ENCODE measurements around the gene CD8B. TPM values are rescaled to one million over a fixed set of nuclear protein-coding genes. Genes with fewer than 3 reads are reported as not detected.

The CD8B gene
- polyA plus RNA-seq, 1 donor from 2014 or later, result not detected

DNA sequence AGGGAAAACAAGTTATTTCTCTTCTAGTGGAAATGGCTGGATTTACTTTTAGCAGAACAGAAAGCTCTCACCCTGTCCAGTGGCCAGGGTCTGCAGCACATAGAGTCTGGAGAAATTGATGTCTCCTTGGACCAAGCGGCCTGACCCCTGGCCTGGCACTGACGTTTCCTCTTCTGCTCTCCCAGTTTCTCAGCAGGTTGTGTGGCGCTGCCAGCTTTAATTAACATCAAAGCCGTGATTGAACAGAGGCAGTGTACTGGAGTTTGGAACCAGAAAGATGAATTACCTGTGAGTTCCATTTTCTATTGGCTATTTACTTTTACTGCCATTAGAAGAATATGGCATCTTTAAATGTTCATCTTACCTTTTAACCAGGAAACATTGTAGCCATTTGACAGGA is 91.8 kb downstream of the CD8B start:
- no peaks in the 10 kb centered on the region for H3K9me3 ChIP-seq (ENCODE audit: low read length)
- H3K4me3 ChIP-seq (ENCODE audit: low read length), result no peak overlapping the region
- H4K20me1 ChIP-seq (ENCODE audit: insufficient read depth), result no peaks in the 10 kb centered on the region
- no peaks in the 10 kb centered on the region for H3F3A ChIP-seq (ENCODE audit: insufficient read depth, low read length, poor library complexity, severe bottlenecking)
- no peaks in the 10 kb centered on the region for H3K36me3 ChIP-seq (ENCODE audit: insufficient read depth, low read length)
- H3K4me2 ChIP-seq (ENCODE audit: low read length), result no peak overlapping the region
- no peaks in the 10 kb centered on the region for H3K9me2 ChIP-seq (ENCODE audit: insufficient read depth, low read length)
- no peaks in the 10 kb centered on the region for H3K27me3 ChIP-seq (ENCODE audit: insufficient read depth, low read depth, low read length)
- no peak overlapping the region for H3K27ac ChIP-seq (ENCODE audit: low read length)
- H3K9ac ChIP-seq (ENCODE audit: low read length), result no peak overlapping the region
- no peak overlapping the region for H2AFZ ChIP-seq (ENCODE audit: low read depth, low read length)
- TF ChIP-seq REST (IDR thresholded peaks at IDR 0.05; ENCODE audit: borderline replicate concordance) (no peak), EP300 (conservative IDR thresholded peaks at IDR 0.05; ENCODE audit: poor library complexity, severe bottlenecking) (no peak), SMC3 (conservative IDR thresholded peaks at IDR 0.05; ENCODE audit: poor library complexity) (no peak), RAD21 (conservative IDR thresholded peaks at IDR 0.05) (no peak), POLR2AphosphoS5 (IDR thresholded peaks at IDR 0.05) (no peak), EZH2 (IDR thresholded peaks at IDR 0.05; ENCODE audit: borderline replicate concordance, insufficient read depth, low read length, poor library complexity, severe bottlenecking) (no peak)
- TF ChIP-seq, protein P1, sequence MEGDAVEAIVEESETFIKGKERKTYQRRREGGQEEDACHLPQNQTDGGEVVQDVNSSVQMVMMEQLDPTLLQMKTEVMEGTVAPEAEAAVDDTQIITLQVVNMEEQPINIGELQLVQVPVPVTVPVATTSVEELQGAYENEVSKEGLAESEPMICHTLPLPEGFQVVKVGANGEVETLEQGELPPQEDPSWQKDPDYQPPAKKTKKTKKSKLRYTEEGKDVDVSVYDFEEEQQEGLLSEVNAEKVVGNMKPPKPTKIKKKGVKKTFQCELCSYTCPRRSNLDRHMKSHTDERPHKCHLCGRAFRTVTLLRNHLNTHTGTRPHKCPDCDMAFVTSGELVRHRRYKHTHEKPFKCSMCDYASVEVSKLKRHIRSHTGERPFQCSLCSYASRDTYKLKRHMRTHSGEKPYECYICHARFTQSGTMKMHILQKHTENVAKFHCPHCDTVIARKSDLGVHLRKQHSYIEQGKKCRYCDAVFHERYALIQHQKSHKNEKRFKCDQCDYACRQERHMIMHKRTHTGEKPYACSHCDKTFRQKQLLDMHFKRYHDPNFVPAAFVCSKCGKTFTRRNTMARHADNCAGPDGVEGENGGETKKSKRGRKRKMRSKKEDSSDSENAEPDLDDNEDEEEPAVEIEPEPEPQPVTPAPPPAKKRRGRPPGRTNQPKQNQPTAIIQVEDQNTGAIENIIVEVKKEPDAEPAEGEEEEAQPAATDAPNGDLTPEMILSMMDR (IDR thresholded peaks at IDR 0.05; ENCODE audit: poor library complexity, severe bottlenecking), result no peak
- H3K79me2 ChIP-seq (replicated peaks; ENCODE audit: insufficient read depth, low read length), result no peaks in the 10 kb centered on the region

GRCh38 chr2:86768189-86768949 is 93.3 kb downstream of the CD8B start:
- Histone ChIP-seq H3K9me2 (ENCODE audit: insufficient read depth, low read length) (no peaks in the 10 kb centered on the region), H4K20me1 (ENCODE audit: insufficient read depth) (no peaks in the 10 kb centered on the region), H3K36me3 (ENCODE audit: insufficient read depth, low read length) (no peaks in the 10 kb centered on the region), H3F3A (ENCODE audit: insufficient read depth, low read length, poor library complexity, severe bottlenecking) (no peaks in the 10 kb centered on the region), H3K4me2 (ENCODE audit: low read length) (no peak overlapping the region), H2AFZ (ENCODE audit: low read depth, low read length) (no peak overlapping the region), H3K27me3 (ENCODE audit: insufficient read depth, low read depth, low read length) (no peaks in the 10 kb centered on the region), H3K79me2 (replicated peaks; ENCODE audit: insufficient read depth, low read length) (no peaks in the 10 kb centered on the region), H3K4me3 (ENCODE audit: low read length) (no peak overlapping the region), H3K27ac (ENCODE audit: low read length) (no peak overlapping the region), H3K9me3 (ENCODE audit: low read length) (no peaks in the 10 kb centered on the region), H3K9ac (ENCODE audit: low read length) (no peak overlapping the region)
- TF ChIP-seq REST (IDR thresholded peaks at IDR 0.05; ENCODE audit: borderline replicate concordance), result no peak

Other genes with a start within 250 kb of the CD8B start
- gene RNF103, start 238.0 kb downstream of the CD8B start, polyA plus RNA-seq, result 22.0 and 24.1 TPM in 2 replicates
- 36.3 and 40.8 TPM in 2 replicates for gene RMND5A, start 141.6 kb downstream of the CD8B start, polyA plus RNA-seq
- 1.5 and 2.2 TPM in 2 replicates for gene CD8A, start 71.0 kb downstream of the CD8B start, polyA plus RNA-seq
- 17.7 and 25.0 TPM in 2 replicates for gene RGPD1, start 80.2 kb upstream of the CD8B start, polyA plus RNA-seq
- 15.9 and 20.2 TPM in 2 replicates for gene PLGLB1, start 160.0 kb upstream of the CD8B start, polyA plus RNA-seq

All from neural cell (in vitro differentiated cells).